CD4-positive, alpha-beta T cell treated with Interleukin-15 for 1 hour (primary cell): ENCODE results near the gene AKAP6.

Experiments
- DNase-seq: peaks from one replicate; pipeline ENCODE4 v3.0.0-alpha.2; 2020

The AKAP6 gene

DNA sequence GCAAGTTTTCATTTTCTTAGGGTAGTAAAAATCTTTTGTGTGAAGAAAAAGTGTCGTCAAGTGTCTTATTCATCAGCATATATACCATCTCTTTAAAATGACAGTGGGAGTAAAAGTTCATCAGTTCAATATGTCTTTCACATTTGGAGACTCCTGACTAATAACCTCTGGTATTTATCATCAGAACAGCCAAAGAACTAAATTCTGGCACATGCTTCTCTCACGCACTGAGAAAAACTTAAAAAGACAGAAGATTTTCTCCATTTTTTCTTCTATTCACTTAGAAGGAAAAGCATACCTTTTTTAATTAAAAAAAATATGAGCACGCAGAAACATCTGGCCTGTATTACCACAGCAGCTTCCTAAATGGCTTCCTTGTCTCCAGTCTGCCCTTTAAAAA, 265.7 kb downstream of the AKAP6 start:
- no peak for DNase-seq

GRCh38 chr14:32595497-32595896, 266.4 kb downstream of the AKAP6 start:
- no peak for DNase-seq

- no peak for DNase-seq
Measured at GRCh38 chr14:32596390-32596789, 267.3 kb downstream of the AKAP6 start.

DNA sequence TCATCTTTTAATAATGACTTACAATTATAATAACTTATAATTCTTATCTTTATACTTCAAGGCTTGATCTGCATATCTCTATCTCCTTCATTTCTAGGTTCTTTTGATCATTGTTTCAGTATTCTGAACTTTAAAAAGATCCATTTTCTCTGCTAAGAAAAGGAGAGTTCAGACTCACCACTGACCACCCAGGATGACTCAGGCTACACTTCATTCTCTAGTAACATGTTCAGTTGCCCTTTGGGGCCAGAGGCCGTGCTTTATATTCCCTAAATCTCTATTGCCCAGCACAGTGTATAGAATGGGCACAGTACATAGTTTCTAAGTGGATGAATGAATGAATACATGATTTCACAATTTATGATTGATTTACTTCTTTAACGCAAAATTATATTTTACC, 268.7 kb downstream of the AKAP6 start:
- no peak for DNase-seq

GRCh38 chr14:32601069-32601468, 272.0 kb downstream of the AKAP6 start:
- DNase-seq, result no peak

- no peak for DNase-seq
Measured at GRCh38 chr14:32601906-32602305, 272.8 kb downstream of the AKAP6 start.

- no peak for DNase-seq
Measured at GRCh38 chr14:32602699-32603098, 273.6 kb downstream of the AKAP6 start.

- DNase-seq, result no peak
Measured at GRCh38 chr14:32603992-32604565, 275.0 kb downstream of the AKAP6 start.

DNA sequence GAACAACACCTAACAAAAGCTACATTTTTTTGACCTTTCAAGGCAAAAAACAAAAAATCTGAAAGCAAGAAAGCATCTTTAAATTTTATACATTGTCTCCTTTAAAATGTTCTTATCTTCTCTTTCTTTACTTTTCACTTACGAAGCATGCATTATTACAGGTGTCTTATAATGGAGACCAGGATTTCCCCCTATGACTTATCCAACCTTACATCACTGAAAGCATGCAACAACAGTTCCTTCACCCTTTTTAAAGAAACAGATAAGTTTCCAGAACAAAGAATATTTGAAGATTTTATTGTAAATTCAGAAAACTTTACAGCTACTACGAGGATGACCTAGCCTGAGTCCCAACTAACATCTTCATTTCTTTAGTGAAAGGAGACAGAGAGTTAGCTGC, 277.2 kb downstream of the AKAP6 start:
- DNase-seq, result no peak

DNA sequence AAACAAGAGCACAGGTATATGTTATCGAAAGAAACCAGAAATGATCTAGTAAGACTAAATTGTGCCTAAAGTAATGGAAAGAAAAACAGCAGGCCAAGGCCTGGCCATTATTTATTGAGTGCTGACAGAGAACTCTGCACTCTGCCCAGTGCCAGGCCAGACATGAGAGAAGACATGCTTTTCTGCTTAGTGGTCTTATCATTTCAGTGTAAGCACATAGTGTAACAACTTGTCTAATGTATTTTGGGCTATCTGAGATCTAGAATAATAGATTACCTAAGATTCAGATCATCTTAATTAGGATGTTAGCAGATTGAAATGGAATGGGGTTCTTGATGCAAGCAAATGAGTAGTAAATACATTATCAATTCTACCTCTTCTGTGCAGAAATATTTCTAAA, 278.3 kb downstream of the AKAP6 start:
- DNase-seq, result no peak

DNA sequence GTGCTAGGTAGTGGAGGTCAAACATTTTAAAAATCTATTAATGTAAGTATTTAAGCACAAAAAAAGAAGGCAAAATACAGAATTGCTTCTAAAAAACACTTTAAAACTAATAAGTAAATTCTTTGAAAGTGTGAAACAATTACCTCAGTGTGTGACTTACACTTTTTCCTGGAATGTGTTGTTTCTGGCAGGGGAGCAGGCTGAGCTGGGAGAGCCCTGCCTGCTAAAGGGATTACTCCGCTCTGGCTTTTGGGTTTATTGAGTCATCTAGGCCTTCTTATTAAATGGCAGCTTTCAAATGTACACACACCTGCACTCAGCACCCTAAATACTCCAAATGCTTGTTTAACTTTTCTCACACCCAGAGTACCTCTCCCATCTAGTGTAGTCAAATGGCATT, 279.8 kb downstream of the AKAP6 start:
- DNase-seq, result no peak

GRCh38 chr14:32609388-32609787, 280.3 kb downstream of the AKAP6 start:
- DNase-seq, result no peak

DNA sequence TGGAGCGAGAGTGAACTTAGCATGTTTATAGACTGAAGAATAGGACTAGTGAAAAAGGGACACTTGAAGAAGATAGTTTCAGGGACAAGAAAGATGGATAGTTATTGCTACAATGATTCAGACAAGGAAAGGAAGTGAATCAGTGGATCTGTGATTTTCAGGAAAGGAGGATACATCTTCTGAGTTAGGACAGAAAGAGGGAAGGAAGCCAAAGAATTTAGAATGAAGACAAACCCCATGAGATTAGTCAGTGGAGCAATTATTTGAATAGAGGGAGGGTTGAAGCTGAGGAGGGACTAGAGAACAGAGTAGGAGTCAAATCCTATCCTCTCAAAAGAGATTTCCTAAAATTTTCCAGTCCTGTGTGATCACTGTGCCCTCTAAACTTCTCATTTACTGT, 282.7 kb downstream of the AKAP6 start:
- no peak for DNase-seq

- no peak for DNase-seq
Measured at GRCh38 chr14:32618991-32619390, 289.9 kb downstream of the AKAP6 start.

DNA sequence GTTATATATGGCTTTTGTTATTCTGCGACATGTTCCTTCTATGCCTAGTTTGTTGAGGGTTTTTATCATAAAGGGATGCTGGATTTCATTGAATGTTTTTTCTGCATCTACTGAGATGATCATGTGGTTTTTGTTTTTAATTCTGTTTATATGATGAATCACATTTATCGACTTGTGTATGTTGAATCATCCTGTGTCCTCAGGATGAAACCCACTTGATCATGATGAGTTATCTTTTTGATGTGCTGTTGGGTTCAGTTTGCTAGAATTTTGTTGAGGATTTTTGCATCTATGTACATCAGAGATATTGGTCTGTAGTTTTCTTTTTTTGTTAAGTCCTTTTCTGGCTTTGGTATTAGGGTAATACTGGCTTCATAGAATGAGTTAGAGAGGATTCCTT, 291.2 kb downstream of the AKAP6 start:
- DNase-seq, result no peak

GRCh38 chr14:32620724-32621123, 291.6 kb downstream of the AKAP6 start:
- DNase-seq, result no peak

- no peak for DNase-seq
Measured at GRCh38 chr14:32621585-32621984, 292.5 kb downstream of the AKAP6 start.

- no peak for DNase-seq
Measured at GRCh38 chr14:32622742-32623141, 293.6 kb downstream of the AKAP6 start.

DNA sequence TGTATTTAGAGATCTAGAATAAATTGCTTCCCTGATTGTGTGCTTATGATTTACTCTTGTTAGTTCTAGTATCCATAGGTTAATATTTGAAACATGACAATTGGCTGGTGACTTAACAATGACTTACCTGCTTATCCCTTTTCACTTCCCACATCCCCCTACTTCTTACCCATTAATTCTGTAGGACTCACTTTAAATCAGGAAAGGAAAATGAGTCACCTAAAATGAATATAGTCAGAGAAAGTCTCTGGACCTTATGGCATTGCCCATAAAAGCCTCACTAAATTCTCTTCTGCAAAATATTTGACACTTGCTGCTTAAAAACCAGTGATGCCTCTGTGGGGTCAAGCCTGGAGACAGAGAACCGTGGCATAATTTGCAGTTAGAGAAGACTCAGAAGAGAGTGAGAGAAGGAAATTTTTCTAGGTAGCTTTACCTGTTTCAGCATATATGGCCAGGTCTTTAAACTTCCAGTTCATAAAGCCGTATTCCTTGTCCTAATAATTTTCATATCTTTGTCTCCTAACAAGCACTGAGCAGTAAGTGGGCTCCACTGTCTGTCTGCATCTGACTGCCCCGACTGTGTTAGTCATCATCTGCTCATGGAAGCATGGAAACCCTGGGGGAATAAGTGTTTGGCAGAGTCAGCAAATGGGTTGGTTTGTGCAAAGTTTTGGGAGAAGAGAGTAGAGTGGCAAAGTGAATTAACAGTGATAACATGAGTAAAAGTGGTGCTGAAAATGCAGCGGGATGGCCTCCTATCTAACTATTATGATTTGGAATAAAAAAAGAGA, 294.4 kb downstream of the AKAP6 start:
- DNase-seq, result no peak

DNA sequence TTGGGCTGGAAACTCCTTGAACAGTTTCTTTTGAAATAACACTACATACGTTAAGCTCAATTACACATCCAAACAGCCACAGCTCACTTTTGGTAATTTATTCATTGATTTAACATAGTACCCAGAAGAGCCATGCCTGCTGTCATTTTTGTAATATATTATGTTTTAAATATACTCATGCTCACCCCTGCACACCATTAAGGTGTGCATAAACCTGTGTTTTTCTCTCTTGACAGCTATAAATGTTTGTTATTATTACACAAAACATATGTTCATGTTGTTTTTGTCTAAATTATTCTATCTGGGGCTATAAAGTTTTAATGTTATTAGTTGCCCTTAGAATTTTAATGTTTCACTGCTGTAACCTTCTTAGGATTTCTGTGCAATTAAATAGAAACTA, 296.1 kb downstream of the AKAP6 start:
- no peak for DNase-seq

- no peak for DNase-seq
Measured at GRCh38 chr14:32627545-32628298, 298.6 kb downstream of the AKAP6 start.

GRCh38 chr14:32629236-32629635, 300.1 kb downstream of the AKAP6 start:
- DNase-seq, result no peak

- no peak for DNase-seq
Measured at GRCh38 chr14:32630701-32631100, 301.6 kb downstream of the AKAP6 start.

DNA sequence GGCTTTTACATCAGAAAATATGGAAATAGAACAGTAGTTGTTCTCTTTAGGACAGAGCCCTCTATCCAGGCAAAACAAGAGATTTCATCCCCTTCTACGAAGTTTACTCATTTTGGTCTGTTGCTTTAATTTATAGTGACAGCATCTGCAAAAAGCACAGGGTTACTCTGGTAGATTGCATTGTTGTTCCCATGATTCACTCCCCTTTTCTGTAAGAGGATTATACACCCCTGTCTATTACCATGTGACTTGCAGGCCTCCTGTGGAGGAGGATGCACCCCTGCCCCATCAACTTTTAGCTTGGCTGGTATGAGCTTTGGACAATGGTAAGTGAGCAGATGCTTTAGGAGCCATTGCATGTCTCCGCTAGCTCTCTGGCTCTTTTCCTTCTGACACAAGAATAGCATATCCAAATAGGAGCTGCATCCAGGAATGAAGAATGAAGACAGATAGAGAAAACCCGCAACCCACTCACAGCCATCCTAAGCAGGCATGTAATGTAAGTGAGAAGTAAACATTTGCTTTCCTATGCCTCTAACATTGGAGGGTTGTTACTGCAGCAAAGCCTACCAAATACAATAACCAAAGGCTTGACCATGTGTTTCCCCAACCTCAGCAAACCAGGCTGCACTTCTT, 304.2 kb downstream of the AKAP6 start:
- no peak for DNase-seq
